ENCODE data around the gene PRKCA.

The PRKCA gene

DNA sequence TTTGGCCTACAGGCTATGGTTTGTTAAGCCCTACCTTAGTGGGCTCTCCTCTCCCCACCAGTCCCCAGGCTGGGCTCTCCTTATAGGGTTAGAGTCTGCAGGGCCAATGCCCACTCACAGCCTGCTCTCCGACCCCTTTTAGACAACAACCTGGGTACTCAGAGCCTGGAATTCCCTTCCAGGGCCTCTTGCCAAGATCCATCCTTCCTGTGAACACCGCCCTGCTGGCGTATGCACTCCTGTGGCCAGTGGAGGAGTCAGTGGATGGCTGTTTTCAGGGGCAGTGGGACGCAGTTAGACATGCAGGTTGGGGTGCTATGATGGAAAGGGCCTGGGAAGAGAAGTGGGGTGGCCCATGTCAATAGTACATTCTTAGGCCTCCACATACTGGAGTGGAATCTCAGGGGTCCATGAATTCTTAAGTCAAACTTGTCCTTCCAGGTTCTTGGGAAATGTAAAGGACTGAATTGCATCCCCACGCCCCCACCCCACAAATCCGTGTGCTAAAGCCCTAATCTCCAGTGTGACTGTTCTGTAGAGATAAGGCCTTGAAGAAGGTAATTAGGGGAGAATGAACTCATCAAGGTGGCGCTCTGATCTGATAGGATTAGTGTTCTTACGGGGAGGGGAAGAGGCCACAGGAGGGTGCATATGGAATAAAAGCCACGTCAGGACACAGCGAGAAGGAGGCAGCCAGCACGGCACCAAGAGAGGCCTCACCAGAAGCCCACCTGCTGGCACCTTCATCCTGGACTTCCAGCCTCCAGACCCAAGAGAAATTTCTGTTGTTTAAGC lies 450.9 kb downstream of the PRKCA start:
- no peak for DNase-seq (ENCODE audit: low read depth in 2 of 3, low spot score in 2 of 3)

GRCh38 chr17:66755101-66755943 lies 452.9 kb downstream of the PRKCA start:
- DNase-seq (ENCODE audit: low read depth in 2 of 3, low spot score in 2 of 3): no peak

DNA sequence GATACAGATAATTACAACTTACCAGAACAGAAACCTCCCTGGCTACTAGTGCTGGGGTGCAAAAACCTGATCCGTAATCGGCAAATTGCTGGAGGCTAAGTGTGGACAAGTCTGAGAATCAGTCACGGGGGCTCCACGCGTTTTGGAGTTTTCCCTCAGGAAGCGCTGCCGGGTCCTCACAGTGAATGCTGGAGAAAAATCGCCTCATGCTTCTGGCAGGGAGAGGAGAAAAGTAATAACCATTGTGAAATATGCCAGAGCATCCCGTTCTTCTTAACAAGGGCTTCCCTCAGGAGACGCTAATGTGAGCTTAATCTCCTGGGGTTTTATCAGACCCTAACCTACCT lies 453.5 kb downstream of the PRKCA start:
- no peak for DNase-seq (ENCODE audit: low read depth in 2 of 3, low spot score in 2 of 3)

GRCh38 chr17:66760324-66760723 lies 457.9 kb downstream of the PRKCA start:
- no peak for DNase-seq (ENCODE audit: low read depth in 2 of 3, low spot score in 2 of 3)

- no peak for DNase-seq (ENCODE audit: low read depth in 2 of 3, low spot score in 2 of 3)
Measured at GRCh38 chr17:66762276-66762675, 459.9 kb downstream of the PRKCA start.

DNA sequence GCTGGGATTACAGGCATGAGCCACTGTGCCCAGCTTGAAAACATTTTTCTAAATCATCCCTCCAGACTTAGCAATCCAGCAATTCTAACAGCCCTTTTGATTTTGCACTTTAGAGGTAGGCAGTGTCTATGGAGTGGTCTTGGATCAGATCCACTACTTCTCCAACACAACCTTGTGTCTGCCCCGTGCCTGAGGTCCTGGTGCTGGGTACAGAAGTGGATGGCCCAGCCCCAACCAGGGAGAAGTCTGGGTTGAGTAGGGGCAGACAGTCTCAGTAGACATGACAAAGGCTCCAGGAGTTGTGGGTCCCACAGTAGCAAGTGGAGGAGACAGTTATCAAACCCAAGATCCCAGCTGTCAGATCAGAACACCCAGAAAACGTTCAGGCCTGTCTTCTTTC lies 460.6 kb downstream of the PRKCA start:
- no peak for DNase-seq (ENCODE audit: low read depth in 2 of 3, low spot score in 2 of 3)

GRCh38 chr17:66764506-66764905 lies 462.1 kb downstream of the PRKCA start:
- DNase-seq (ENCODE audit: low read depth in 2 of 3, low spot score in 2 of 3): no peak

GRCh38 chr17:66767154-66767933 lies 464.9 kb downstream of the PRKCA start:
- no peak for DNase-seq (ENCODE audit: low read depth in 2 of 3, low spot score in 2 of 3)

DNA sequence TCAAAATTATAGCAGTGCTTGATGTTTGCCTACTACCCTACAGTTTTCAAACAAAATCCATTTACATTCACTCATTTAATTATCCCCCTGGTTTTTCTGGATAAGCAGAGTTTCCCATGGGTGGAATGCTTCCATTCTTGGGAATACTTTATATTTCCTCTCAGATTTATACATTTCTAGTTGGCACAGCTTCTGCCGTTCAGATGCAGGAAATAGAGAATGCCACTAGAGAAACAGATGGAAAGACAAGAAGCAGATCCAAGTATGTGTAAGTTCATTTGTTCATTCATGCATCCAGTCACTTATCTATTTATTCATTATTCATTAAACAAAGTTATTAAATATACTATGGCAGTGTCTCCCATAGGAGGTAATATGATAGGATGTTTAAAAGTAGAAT lies 467.5 kb downstream of the PRKCA start:
- no peak for DNase-seq (ENCODE audit: low read depth in 2 of 3, low spot score in 2 of 3)

GRCh38 chr17:66772148-66772812 lies 469.9 kb downstream of the PRKCA start:
- DNase-seq (ENCODE audit: low read depth in 2 of 3, low spot score in 2 of 3): no peak

DNA sequence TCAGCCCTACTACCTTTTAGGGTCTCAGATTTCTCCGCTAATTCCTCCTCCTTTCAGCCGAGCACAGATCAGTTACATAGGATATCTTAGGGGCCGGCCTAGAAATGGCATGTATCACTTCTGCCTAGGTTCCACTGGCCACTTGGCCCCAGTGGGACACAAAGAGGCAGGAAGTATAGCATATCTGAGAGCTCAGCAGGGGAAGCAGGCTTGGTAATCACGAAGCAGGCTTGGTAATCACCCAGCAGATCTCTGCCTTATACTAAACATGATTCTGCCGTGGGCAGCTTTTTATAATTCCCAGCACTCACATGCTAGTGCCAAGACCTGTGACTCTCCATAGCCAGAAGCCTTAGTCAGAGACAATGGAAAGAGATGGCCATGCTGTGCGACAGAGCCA lies 472.9 kb downstream of the PRKCA start:
- DNase-seq (ENCODE audit: low read depth in 2 of 3, low spot score in 2 of 3): no peak

DNA sequence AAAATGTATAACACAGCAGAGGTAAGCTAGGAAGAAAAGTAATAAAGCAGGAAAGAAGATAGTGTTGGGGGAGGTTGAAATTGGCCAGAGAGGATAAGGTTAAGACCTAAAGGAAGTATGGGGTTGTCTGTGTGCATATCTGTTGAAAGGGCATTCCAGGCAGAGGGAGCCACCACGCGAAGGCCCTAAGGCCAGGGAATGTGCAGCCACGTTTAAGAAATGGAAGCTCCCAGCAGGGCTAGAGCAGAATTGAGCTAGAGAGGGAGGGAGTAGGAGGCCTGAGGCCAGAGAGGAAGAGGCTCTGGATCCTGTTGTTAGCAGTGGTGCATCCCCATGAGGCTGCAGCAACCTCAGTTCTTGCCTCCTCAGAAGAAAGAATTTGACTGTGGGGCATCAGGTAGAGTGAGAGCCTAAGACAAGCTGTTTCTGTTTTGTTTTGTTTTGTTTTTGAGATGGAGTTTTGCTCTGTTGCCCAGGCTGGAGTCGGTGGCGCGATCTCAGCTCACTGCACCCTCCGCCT lies 473.5 kb downstream of the PRKCA start:
- DNase-seq (ENCODE audit: low read depth in 2 of 3, low spot score in 2 of 3): no peak

GRCh38 chr17:66776999-66777688 lies 474.7 kb downstream of the PRKCA start:
- no peak for DNase-seq (ENCODE audit: low read depth in 2 of 3, low spot score in 2 of 3)

DNA sequence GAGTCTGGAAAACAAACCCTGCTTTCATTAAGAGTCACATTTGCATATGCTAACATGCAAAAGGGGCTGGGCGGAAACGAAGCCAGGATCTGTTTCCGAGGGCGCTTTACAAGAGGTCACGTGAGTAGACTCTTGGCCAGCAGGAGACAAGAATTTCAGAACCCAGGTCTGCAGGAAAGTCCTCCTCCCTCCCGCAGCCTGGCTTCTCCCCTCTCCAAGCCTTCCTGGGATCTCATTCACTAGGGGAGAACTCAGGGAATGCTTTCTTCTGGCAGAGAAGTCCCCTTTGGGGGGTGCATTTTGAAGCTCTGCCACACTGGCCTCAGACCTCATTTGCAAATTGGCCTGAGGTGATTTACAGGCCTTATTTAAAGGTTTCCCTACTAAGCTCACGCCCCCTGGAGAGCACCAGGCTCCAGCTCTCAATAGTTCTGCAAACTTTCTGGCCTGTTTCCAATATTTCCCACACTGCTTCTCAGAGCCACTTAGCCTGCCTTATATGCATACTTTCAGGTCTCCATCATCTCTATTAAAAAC lies 475.3 kb downstream of the PRKCA start:
- DNase-seq (ENCODE audit: low read depth in 2 of 3, low spot score in 2 of 3): no peak

GRCh38 chr17:66778531-66779236 lies 476.3 kb downstream of the PRKCA start:
- DNase-seq (ENCODE audit: low read depth in 2 of 3, low spot score in 2 of 3): no peak

DNA sequence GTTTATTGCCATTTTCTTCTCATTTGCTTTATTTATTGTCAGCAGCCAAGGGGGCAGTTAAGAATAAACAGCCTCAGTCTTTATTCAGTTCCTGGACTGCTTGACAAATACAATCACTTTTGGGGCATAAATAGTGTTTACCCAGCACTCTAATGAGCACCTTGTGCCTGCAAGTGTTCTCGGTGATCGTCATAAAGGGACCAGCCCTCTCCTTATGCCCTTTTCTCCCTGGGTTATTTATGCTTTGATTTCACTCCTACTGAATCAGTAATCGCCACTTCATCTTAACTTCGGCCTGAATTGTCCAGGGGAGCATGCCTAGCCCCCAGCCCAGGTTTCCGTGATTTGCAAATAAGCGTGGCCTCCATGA lies 476.8 kb downstream of the PRKCA start:
- no peak for DNase-seq (ENCODE audit: low read depth in 2 of 3, low spot score in 2 of 3)

DNA sequence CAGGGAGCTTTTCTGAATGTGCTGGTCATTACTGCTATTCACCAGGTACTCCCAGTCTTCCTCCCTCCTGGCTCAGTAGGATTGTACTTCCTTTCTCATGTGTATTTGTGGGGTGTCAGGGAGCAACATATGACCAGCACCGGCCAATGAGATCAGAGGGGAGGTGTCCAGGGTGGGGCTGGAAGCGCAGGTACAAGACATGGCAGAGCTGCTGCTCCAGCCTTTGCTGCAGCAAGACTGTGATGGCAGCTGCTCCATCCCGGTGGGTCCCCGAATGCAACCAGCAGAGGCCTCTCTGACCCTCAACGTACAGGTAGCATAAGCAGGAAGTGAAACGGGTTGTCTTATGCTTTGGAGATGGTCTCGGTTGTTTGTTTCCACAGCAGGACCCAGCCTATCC lies 478.7 kb downstream of the PRKCA start:
- DNase-seq (ENCODE audit: low read depth in 2 of 3, low spot score in 2 of 3): no peak

DNA sequence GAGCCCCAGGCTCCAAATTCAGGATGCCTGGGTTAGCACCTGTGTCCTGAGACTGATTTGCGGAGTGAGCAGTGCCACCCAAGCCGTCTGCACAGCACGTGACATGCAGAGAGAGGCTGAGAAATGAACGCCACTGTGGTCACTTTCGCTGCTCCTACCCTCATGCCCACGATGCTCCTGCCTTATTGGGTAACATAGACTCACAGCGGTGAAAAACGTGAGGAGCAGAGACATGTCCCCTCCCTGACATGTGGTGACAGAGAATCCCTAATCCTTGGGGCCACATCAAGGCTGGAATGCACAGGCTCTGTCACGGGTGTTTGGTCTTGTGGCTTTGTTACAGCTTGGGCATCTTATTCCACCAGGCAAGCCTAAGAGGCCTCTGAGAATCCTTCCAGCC lies 480.4 kb downstream of the PRKCA start:
- DNase-seq (ENCODE audit: low read depth in 2 of 3, low spot score in 2 of 3): no peak

DNA sequence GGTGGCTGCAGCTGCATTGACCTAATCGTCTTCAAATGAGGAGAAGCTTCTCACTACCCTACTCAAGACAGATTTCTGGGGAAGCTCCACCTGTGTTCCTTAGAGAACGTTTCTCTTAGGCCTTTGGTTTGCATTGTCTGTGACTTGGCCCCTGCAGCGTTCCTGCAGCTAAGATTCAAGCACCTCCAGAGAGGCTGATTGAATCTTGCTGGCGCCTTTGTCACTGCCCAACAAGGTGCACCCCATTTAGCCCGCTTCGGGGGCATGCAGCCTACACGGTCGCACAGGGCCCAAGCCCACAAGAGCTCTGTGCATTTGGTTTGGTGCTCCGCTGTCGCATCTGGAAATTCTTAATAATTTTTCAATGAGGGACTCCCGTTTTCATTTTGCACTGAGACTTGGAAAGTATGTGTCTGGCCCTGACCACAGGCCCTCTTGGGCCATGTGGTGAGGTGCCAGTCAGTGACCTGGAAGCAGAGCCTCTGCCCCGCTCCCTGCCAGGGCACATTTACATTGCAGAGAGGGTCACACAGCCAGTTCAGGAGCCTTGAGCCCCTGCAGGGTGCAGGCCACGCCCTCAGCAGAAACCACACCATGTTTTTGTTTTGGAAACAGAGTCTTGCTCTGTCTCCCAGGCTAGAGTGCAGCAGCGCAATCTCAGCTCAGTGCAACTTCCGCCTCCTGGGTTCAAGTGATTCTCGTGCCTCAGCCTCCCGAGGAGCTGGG lies 481.4 kb downstream of the PRKCA start:
- DNase-seq (ENCODE audit: low read depth in 2 of 3, low spot score in 2 of 3): no peak

Data from activated CD8-positive, alpha-beta memory T cell treated with anti-CD3 and anti-CD28 coated beads for 48 hours (primary cell).